GM19240 (cell line): Measurements from ENCODE around the gene EPHB2.
"Not testable (repeated sequence)": the region's sequence is repeated elsewhere in the genome, so short reads cannot be mapped to it uniquely, and the experiment has no call there.

Experiments
- DNase-seq: peaks from one replicate; pipeline ENCODE4 v3.0.0; 2011; ENCODE audit warnings: low spot score; ENCODE audit not compliant: insufficient read length

EPHB2 gene

GRCh38 chr1:22936681-22937080 lies 226.0 kb downstream of the EPHB2 start:
- DNase-seq, result no peak

GRCh38 chr1:22941257-22941656 lies 230.6 kb downstream of the EPHB2 start:
- DNase-seq, result no peak

GRCh38 chr1:22944346-22945055 lies 233.9 kb downstream of the EPHB2 start:
- DNase-seq, result no peak

- DNase-seq, result not testable (repeated sequence)
Measured at GRCh38 chr1:22945171-22945570, 234.5 kb downstream of the EPHB2 start.

GRCh38 chr1:22949822-22950331 lies 239.2 kb downstream of the EPHB2 start:
- no peak for DNase-seq

- no peak for DNase-seq
Measured at GRCh38 chr1:22951796-22952195, 241.2 kb downstream of the EPHB2 start.

- DNase-seq, result no peak
Measured at GRCh38 chr1:22952694-22953056, 242.0 kb downstream of the EPHB2 start.

GRCh38 chr1:22953057-22953739 lies 242.6 kb downstream of the EPHB2 start:
- DNase-seq, result no peak

- DNase-seq, result no peak
Measured at GRCh38 chr1:22953740-22954141, 243.1 kb downstream of the EPHB2 start.

GRCh38 chr1:22955146-22955545 lies 244.5 kb downstream of the EPHB2 start:
- no peak for DNase-seq

GRCh38 chr1:22957066-22957465 lies 246.4 kb downstream of the EPHB2 start:
- no peak for DNase-seq

GRCh38 chr1:22958556-22958955 lies 247.9 kb downstream of the EPHB2 start:
- DNase-seq, result no peak

- DNase-seq, result no peak
Measured at GRCh38 chr1:22959545-22960360, 249.1 kb downstream of the EPHB2 start.

- no peak for DNase-seq
Measured at GRCh38 chr1:22962558-22962957, 251.9 kb downstream of the EPHB2 start.

GRCh38 chr1:22963044-22963677 lies 252.5 kb downstream of the EPHB2 start:
- DNase-seq, result no peak

- DNase-seq, result no peak
Measured at GRCh38 chr1:22966309-22966708, 255.7 kb downstream of the EPHB2 start.

- DNase-seq, result no peak
Measured at GRCh38 chr1:22967833-22968232, 257.2 kb downstream of the EPHB2 start.

- DNase-seq, result no peak
Measured at GRCh38 chr1:22969304-22969709, 258.7 kb downstream of the EPHB2 start.

- no peak for DNase-seq
Measured at GRCh38 chr1:22970096-22970495, 259.5 kb downstream of the EPHB2 start.
